Fibroblast of the aortic adventitia (primary cell): ENCODE results near the gene REXO4. TPM values are rescaled to one million over a fixed set of nuclear protein-coding genes. Genes with fewer than 3 reads are reported as not detected.

Experiments used
- DNase-seq: peaks from one replicate; pipeline ENCODE4 v3.0.0-alpha.2; 2010; ENCODE audit warnings: low read depth
- H3K4me3 ChIP-seq: 2 replicates; pipeline ENCODE4 v1.5.1; 2011; ENCODE audit warnings: low read depth, mild to moderate bottlenecking, control low read depth, low read length, moderate library complexity
- CTCF ChIP-seq: IDR thresholded peaks from 2 replicates; pipeline ENCODE4 v1.5.1; 2011; ENCODE audit warnings: mild to moderate bottlenecking, low read length, control low read depth, inconsistent platforms; ENCODE audit not compliant: insufficient read depth
- total RNA-seq: library from RNA; depleted of rRNA; stranded (reverse); fragments of >200 nt; gene quantifications from 2 replicates; pipeline ENCODE4 v1.2.3, GENCODE V29; 2012; ENCODE audit warnings: low replicate concordance

Gene REXO4
- total RNA-seq, 1 donor, result 11.7 TPM

- H3K4me3 ChIP-seq, result no peak overlapping the region
- DNase-seq, result peak; percentile 69
- peak; percentile 93 for TF ChIP-seq CTCF
Measured at GRCh38 chr9:133406480-133407307, 11.1 kb downstream of the REXO4 start.

- no peak overlapping the region for H3K4me3 ChIP-seq
- DNase-seq, result peak; percentile 65
- no peak for TF ChIP-seq CTCF
Measured at GRCh38 chr9:133405508-133406438, 12.0 kb downstream of the REXO4 start.

- TF ChIP-seq CTCF, result no peak
- no peak overlapping the region for H3K4me3 ChIP-seq
- no peak for DNase-seq
Measured at GRCh38 chr9:133404454-133405002, 13.3 kb downstream of the REXO4 start.

- peak; percentile 55 for TF ChIP-seq CTCF
- no peak for DNase-seq
Measured at GRCh38 chr9:133403766-133404453, 13.9 kb downstream of the REXO4 start.

GRCh38 chr9:133402689-133403088 is 15.1 kb downstream of the REXO4 start:
- H3K4me3 ChIP-seq, result no peak overlapping the region
- TF ChIP-seq CTCF, result no peak
- DNase-seq, result no peak

More at GRCh38 chr9:133403766-133404453, 13.9 kb downstream of the REXO4 start:
- H3K4me3 ChIP-seq, result no peak overlapping the region

- no peak for DNase-seq
- no peak overlapping the region for H3K4me3 ChIP-seq
- no peak for TF ChIP-seq CTCF
Measured at GRCh38 chr9:133401588-133401987, 16.2 kb downstream of the REXO4 start.
